Vagina (tissue), 2 donors: Measurements from ENCODE around the gene STON2.

Source experiments
- POLR2A ChIP-seq, 2 donors: fragments of 450-650 bp; IDR thresholded peaks; one replicate each; pipeline ENCODE4 v1.6.1; 2017; ENCODE audit warnings: antibody characterized with exemption in 2 of 2, mild to moderate bottlenecking in 2 of 2, moderate library complexity in 2 of 2
- TF ChIP-seq, protein P1 (sequence below), 3 experiments: fragments of 450-650 bp in 2 of 3; fragments of 200-600 bp in 1 of 3; sonication (generic) in 1 of 3; IDR thresholded peaks; one replicate each; pipeline ENCODE4 v1.5.1; 2017 to 2019; ENCODE audit warnings: antibody characterized with exemption in 3 of 3, mild to moderate bottlenecking in 2 of 3, moderate library complexity in 2 of 3

DNA sequence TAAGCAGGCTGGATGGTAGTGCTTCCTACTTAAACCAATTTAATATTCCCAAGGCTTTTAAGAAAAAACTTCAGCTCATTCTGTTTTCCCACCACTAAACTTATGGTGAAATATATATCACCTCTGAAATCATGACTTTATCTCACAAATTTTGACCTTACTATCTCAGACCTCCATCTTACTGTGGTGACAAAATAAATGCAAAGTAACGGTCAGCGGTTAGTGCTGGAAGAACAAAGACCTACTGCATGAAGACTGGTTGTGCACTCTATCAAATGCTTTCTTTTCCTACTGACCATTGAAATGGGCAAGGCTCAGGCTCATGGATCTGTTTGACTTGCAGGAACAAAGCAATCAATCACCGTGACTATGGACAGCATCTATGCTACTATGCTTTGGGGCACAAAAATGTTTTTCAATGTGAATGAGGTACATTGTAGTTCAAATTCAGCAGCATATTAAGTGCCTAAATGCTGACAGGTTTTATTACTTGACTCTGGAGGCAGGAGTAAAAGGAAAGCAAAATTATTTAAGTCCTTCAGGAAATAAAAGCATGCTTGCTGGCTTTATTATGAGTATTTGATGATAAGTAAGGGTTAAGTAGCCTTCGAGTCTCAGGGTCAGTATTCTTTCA lies 136.2 kb downstream of the STON2 start:
- TF ChIP-seq, protein P1, sequence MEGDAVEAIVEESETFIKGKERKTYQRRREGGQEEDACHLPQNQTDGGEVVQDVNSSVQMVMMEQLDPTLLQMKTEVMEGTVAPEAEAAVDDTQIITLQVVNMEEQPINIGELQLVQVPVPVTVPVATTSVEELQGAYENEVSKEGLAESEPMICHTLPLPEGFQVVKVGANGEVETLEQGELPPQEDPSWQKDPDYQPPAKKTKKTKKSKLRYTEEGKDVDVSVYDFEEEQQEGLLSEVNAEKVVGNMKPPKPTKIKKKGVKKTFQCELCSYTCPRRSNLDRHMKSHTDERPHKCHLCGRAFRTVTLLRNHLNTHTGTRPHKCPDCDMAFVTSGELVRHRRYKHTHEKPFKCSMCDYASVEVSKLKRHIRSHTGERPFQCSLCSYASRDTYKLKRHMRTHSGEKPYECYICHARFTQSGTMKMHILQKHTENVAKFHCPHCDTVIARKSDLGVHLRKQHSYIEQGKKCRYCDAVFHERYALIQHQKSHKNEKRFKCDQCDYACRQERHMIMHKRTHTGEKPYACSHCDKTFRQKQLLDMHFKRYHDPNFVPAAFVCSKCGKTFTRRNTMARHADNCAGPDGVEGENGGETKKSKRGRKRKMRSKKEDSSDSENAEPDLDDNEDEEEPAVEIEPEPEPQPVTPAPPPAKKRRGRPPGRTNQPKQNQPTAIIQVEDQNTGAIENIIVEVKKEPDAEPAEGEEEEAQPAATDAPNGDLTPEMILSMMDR (IDR thresholded peaks at IDR 0.05) = no peak
- no peak for TF ChIP-seq POLR2A (IDR thresholded peaks at IDR 0.05)
